Measurements from ENCODE around the gene CPED1. TPM values are rescaled to one million over a fixed set of nuclear protein-coding genes. Genes with fewer than 3 reads are reported as not detected.

The CPED1 gene
- total RNA-seq, 1 donor from 2014 or later: 0.09 TPM

GRCh38 chr7:121302214-121302745 lies 313.8 kb downstream of the CPED1 start:
- Mint-ChIP-seq H3K27ac (peak overlapping the region; percentile 81), H3K9me3 (peaks cover 5% of the 10 kb centered on the region), H3K4me3 (peak overlapping the region; percentile 5), H3K36me3 (ENCODE audit: low read depth) (peaks cover 29% of the 10 kb centered on the region), H3K27me3 (no peaks in the 10 kb centered on the region), H3K4me1 (peaks cover 56% of the 10 kb centered on the region)
- CTCF ChIA-PET: no interaction called here
- POLR2A ChIA-PET: interaction anchor here (1.0 to 1.7 kb wide), 2 partner anchors 28 to 123 kb away, joined by 5 to 8 read pairs; no protein-coding TSS in a partner anchor
- ATAC-seq (ENCODE audit: low read depth) (peak; percentile 97), DNase-seq (no peak)
- intact Hi-C loops (cut with micrococcal nuclease): loop anchor here (1.0 to 2.0 kb wide), 4 partner anchors 12 to 122 kb away; no protein-coding TSS in a partner anchor
- TF ChIP-seq CTCF (IDR thresholded peaks at IDR 0.05): no peak

- ChIA-PET POLR2A (interaction anchor here (1.7 to 1.8 kb wide), 2 partner anchors 9 to 124 kb away, joined by 3 to 5 read pairs; no protein-coding TSS in a partner anchor), CTCF (interaction anchor here (1.5 kb wide), 1 partner anchor 26 kb away, joined by 4 read pairs; no protein-coding TSS in a partner anchor)
- Mint-ChIP-seq H3K36me3 (ENCODE audit: low read depth) (peaks cover 35% of the 10 kb centered on the region), H3K27ac (no peak overlapping the region), H3K4me1 (peaks cover 61% of the 10 kb centered on the region), H3K9me3 (peaks cover 5% of the 10 kb centered on the region), H3K4me3 (no peak overlapping the region), H3K27me3 (no peaks in the 10 kb centered on the region)
- TF ChIP-seq CTCF (IDR thresholded peaks at IDR 0.05): no peak
- intact Hi-C loops (cut with micrococcal nuclease): loop anchor here (2.0 kb wide), 2 partner anchors 17 to 25 kb away; no protein-coding TSS in a partner anchor
- ATAC-seq (ENCODE audit: low read depth) (no peak), DNase-seq (no peak)
Measured at GRCh38 chr7:121303422-121304101, 315.1 kb downstream of the CPED1 start.

- no peak for ATAC-seq (ENCODE audit: low read depth)
- CTCF ChIA-PET: interaction anchor here (1.5 kb wide), 1 partner anchor 25 kb away, joined by 4 read pairs; no protein-coding TSS in a partner anchor
- intact Hi-C loops (cut with micrococcal nuclease): no loop called here
- H3K4me1 Mint-ChIP-seq: peaks cover 64% of the 10 kb centered on the region
- no peak overlapping the region for H3K27ac Mint-ChIP-seq
- H3K27me3 Mint-ChIP-seq: no peaks in the 10 kb centered on the region
- peaks cover 40% of the 10 kb centered on the region for H3K36me3 Mint-ChIP-seq (ENCODE audit: low read depth)
- H3K9me3 Mint-ChIP-seq: peaks cover 5% of the 10 kb centered on the region
- POLR2A ChIA-PET: interaction anchor here (0.5 to 1.8 kb wide), 2 partner anchors 9 kb away, joined by 3 to 6 read pairs; no protein-coding TSS in a partner anchor
- no peak overlapping the region for H3K4me3 Mint-ChIP-seq
- DNase-seq: no peak
- no peak for TF ChIP-seq CTCF (IDR thresholded peaks at IDR 0.05)
Measured at GRCh38 chr7:121304102-121304658, 315.7 kb downstream of the CPED1 start.

- DNase-seq: no peak
- intact Hi-C loops (cut with micrococcal nuclease): no loop called here
- Mint-ChIP-seq H3K4me3 (no peak overlapping the region), H3K27ac (peak overlapping the region; percentile 11), H3K27me3 (no peaks in the 10 kb centered on the region), H3K36me3 (ENCODE audit: low read depth) (peaks cover 46% of the 10 kb centered on the region), H3K9me3 (peaks cover 8% of the 10 kb centered on the region), H3K4me1 (peaks cover 64% of the 10 kb centered on the region)
- POLR2A ChIA-PET: interaction anchor here (1.8 kb wide), 1 partner anchor 8 kb away, joined by 3 read pairs; no protein-coding TSS in a partner anchor
- CTCF ChIA-PET: interaction anchor here (1.5 kb wide), 1 partner anchor 25 kb away, joined by 4 read pairs; no protein-coding TSS in a partner anchor
- no peak for TF ChIP-seq CTCF (IDR thresholded peaks at IDR 0.05)
- ATAC-seq (ENCODE audit: low read depth): no peak
Measured at GRCh38 chr7:121305109-121305508, 316.6 kb downstream of the CPED1 start.

GRCh38 chr7:121306565-121306964 lies 318.1 kb downstream of the CPED1 start:
- Mint-ChIP-seq H3K9me3 (peaks cover 6% of the 10 kb centered on the region), H3K4me3 (no peak overlapping the region), H3K36me3 (ENCODE audit: low read depth) (peaks cover 49% of the 10 kb centered on the region), H3K4me1 (peaks cover 58% of the 10 kb centered on the region), H3K27ac (peak overlapping the region; percentile 74), H3K27me3 (no peaks in the 10 kb centered on the region)
- DNase-seq (no peak), ATAC-seq (ENCODE audit: low read depth) (no peak)
- TF ChIP-seq CTCF (IDR thresholded peaks at IDR 0.05): no peak
- POLR2A ChIA-PET: interaction anchor here (0.9 kb wide), 1 partner anchor 23 kb away, joined by 3 read pairs; no protein-coding TSS in a partner anchor
- CTCF ChIA-PET: no interaction called here
- intact Hi-C loops (cut with micrococcal nuclease): no loop called here
